HEK293 (cell line): ENCODE data around the gene ARRDC2.

Experiments used
- PBX3 ChIP-seq: sonication (generic); formaldehyde crosslinking; IDR thresholded peaks from 2 replicates; pipeline ENCODE4 v1.8.1; 2022; ENCODE audit warnings: mild to moderate bottlenecking, moderate library complexity, missing genetic modification reagents
- ZBTB17 ChIP-seq: fragments of 450-650 bp; formaldehyde crosslinking; IDR thresholded peaks from 2 replicates; pipeline ENCODE4 v1.5.1; 2016; ENCODE audit warnings: missing biosample characterization, missing genetic modification characterization
- ZBTB8A ChIP-seq: fragments of 450-650 bp; formaldehyde crosslinking; IDR thresholded peaks from 2 replicates; pipeline ENCODE4 v1.5.1; 2016; ENCODE audit warnings: missing biosample characterization, missing genetic modification characterization
- ZEB2 ChIP-seq: fragments of 450-650 bp; formaldehyde crosslinking; IDR thresholded peaks from 2 replicates; pipeline ENCODE4 v1.5.1; 2016; ENCODE audit warnings: missing biosample characterization, missing genetic modification characterization
- ZNF10 ChIP-seq: fragments of 450-650 bp; formaldehyde crosslinking; IDR thresholded peaks from 2 replicates; pipeline ENCODE4 v1.5.1; 2017; ENCODE audit warnings: missing biosample characterization, missing genetic modification characterization
- ZNF121 ChIP-seq: fragments of 450-650 bp; formaldehyde crosslinking; IDR thresholded peaks from 2 replicates; pipeline ENCODE4 v1.5.1; 2016; ENCODE audit warnings: missing biosample characterization, missing genetic modification characterization
- ZNF138 ChIP-seq: fragments of 450-650 bp; formaldehyde crosslinking; IDR thresholded peaks from 2 replicates; pipeline ENCODE4 v1.5.1; 2016; ENCODE audit warnings: missing biosample characterization, missing genetic modification characterization, borderline replicate concordance
- ZNF274 ChIP-seq, 2 experiments: fragments of 200-500 bp in 1 of 2; fragments of 450-650 bp in 1 of 2; sonication (Bioruptor generic) in 1 of 2; formaldehyde crosslinking in 1 of 2; IDR thresholded peaks; 2 replicates each; pipeline versions ENCODE4 v1.5.1 to v1.6.1; 2014 to 2016; ENCODE audit warnings: borderline replicate concordance in 1 of 2, inconsistent platforms in 1 of 2, low read length in 1 of 2, missing biosample characterization in 1 of 2, missing genetic modification characterization in 1 of 2
- ZNF280D ChIP-seq: fragments of 450-650 bp; formaldehyde crosslinking; IDR thresholded peaks from 2 replicates; pipeline ENCODE4 v1.5.1; 2016; ENCODE audit warnings: missing biosample characterization, missing genetic modification characterization
- ZNF335 ChIP-seq: fragments of 450-650 bp; formaldehyde crosslinking; conservative IDR thresholded peaks from 2 replicates; pipeline ENCODE4 v1.5.1; 2016; ENCODE audit warnings: missing biosample characterization, missing genetic modification characterization
- ZNF366 ChIP-seq: fragments of 450-650 bp; formaldehyde crosslinking; conservative IDR thresholded peaks from 2 replicates; pipeline ENCODE4 v1.5.1; 2016; ENCODE audit warnings: missing biosample characterization, missing genetic modification characterization
- ZNF558 ChIP-seq: fragments of 450-650 bp; formaldehyde crosslinking; IDR thresholded peaks from 2 replicates; pipeline ENCODE4 v1.5.1; 2016; ENCODE audit warnings: missing biosample characterization, missing genetic modification characterization
- TF ChIP-seq, protein P1 (sequence below): fragments of 450-650 bp; IDR thresholded peaks from 2 replicates; pipeline ENCODE4 v1.5.1; 2018; ENCODE audit warnings: missing biosample characterization, missing genetic modification characterization
- TF ChIP-seq, protein P2 (sequence below): fragments of 450-650 bp; formaldehyde crosslinking; IDR thresholded peaks from 2 replicates; pipeline ENCODE4 v1.5.1; 2016; ENCODE audit warnings: missing biosample characterization, missing genetic modification characterization

DNA sequence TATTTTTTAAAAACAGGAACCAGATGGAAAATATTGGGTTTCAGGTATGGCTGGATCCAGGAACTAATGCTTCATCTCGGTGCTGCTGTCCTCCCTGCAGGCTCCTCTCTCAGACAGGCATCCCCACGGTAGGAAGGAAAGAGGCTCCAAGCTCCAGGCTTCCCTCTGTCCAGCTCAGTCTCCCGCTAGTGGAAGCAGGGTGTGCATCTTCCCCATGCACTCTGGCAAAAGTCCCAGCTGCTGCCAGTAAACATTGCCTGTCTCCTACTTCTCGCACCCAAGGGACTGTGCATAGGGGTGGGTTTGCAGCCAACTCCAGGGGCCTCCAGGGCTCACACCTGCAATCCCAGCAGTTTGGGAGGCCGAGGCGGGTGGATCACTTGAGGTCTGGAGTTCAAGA is 49.6 kb downstream of the ARRDC2 start:
- TF ChIP-seq ZBTB8A (tag by site-specific recombination) (no peak), ZNF10 (tag by site-specific recombination) (no peak), ZNF558 (tag by site-specific recombination) (no peak), ZNF366 (no peak), PBX3 (CRISPR knock-in tag) (no peak), ZNF121 (tag by site-specific recombination) (no peak), ZNF274 (IDR thresholded peaks at IDR 0.05; ENCODE audit: low read length) (no peak), ZNF274 (tag by site-specific recombination; IDR thresholded peaks at IDR 0.05; ENCODE audit: borderline replicate concordance) (no peak), ZEB2 (tag by site-specific recombination) (no peak), ZNF280D (tag by site-specific recombination) (no peak), ZBTB17 (tag by site-specific recombination) (no peak), ZNF138 (tag by site-specific recombination) (no peak), ZNF335 (tag by site-specific recombination) (no peak)
- TF ChIP-seq, protein P1, sequence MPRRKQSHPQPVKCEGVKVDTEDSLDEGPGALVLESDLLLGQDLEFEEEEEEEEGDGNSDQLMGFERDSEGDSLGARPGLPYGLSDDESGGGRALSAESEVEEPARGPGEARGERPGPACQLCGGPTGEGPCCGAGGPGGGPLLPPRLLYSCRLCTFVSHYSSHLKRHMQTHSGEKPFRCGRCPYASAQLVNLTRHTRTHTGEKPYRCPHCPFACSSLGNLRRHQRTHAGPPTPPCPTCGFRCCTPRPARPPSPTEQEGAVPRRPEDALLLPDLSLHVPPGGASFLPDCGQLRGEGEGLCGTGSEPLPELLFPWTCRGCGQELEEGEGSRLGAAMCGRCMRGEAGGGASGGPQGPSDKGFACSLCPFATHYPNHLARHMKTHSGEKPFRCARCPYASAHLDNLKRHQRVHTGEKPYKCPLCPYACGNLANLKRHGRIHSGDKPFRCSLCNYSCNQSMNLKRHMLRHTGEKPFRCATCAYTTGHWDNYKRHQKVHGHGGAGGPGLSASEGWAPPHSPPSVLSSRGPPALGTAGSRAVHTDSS (tag by site-specific recombination), result no peak
- TF ChIP-seq, protein P2, sequence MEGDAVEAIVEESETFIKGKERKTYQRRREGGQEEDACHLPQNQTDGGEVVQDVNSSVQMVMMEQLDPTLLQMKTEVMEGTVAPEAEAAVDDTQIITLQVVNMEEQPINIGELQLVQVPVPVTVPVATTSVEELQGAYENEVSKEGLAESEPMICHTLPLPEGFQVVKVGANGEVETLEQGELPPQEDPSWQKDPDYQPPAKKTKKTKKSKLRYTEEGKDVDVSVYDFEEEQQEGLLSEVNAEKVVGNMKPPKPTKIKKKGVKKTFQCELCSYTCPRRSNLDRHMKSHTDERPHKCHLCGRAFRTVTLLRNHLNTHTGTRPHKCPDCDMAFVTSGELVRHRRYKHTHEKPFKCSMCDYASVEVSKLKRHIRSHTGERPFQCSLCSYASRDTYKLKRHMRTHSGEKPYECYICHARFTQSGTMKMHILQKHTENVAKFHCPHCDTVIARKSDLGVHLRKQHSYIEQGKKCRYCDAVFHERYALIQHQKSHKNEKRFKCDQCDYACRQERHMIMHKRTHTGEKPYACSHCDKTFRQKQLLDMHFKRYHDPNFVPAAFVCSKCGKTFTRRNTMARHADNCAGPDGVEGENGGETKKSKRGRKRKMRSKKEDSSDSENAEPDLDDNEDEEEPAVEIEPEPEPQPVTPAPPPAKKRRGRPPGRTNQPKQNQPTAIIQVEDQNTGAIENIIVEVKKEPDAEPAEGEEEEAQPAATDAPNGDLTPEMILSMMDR (tag by site-specific recombination), result no peak
